Measurements from ENCODE around the gene CTNNA3. TPM values are rescaled to one million over a fixed set of nuclear protein-coding genes. Genes with fewer than 3 reads are reported as not detected.

Gene CTNNA3
- total RNA-seq, 1 experiment from 2014 or later = 0.85 TPM

GRCh38 chr10:66564287-66564686 lies 1131.7 kb downstream of the CTNNA3 start:
- ChIA-PET POLR2A (no interaction called here), CTCF (no interaction called here)
- Histone ChIP-seq H3K4me1 (ENCODE audit: control insufficient read depth, insufficient read depth, low read length) (no peaks in the 10 kb centered on the region), H3K4me3 (ENCODE audit: low read depth in 2 of 2, low read length in 2 of 2) (no peak overlapping the region), H3K9me3 (ENCODE audit: control insufficient read depth, insufficient read depth, low read depth, low read length) (no peaks in the 10 kb centered on the region), H3K27me3 (ENCODE audit: control insufficient read depth, insufficient read depth, low read length) (no peaks in the 10 kb centered on the region), H3K27ac (ENCODE audit: low read length) (no peak overlapping the region), H3K36me3 (ENCODE audit: control insufficient read depth, insufficient read depth, low read length) (no peaks in the 10 kb centered on the region)
- DNase-seq (ENCODE audit: low read depth, low spot score) = no peak
- no peak for ATAC-seq
- intact Hi-C loops (cut with micrococcal nuclease; ENCODE audit: unreplicated experiment) (no loop called here), in situ Hi-C loops (cut with HindIII; ENCODE audit: low pct_unique_long_range_greater_than_20kb, low sequenced_read_pairs) (no loop called here)
- no TSS peak for BruUV-seq (replicated peaks)
- TF ChIP-seq CTCF (IDR thresholded peaks at IDR 0.05) (no peak), REST (IDR thresholded peaks at IDR 0.05; ENCODE audit: insufficient read depth in 1 of 2, low read depth in 2 of 2, low read length in 1 of 2) (no peak)

- TF ChIP-seq POLR2AphosphoS5 (IDR thresholded peaks at IDR 0.05; ENCODE audit: low read depth, low read length) = no peak
- TF ChIP-seq CTCF (IDR thresholded peaks at IDR 0.05) = no peak
- intact Hi-C loops (cut with micrococcal nuclease; ENCODE audit: unreplicated experiment) = no loop called here
- Histone ChIP-seq H3K36me3 (ENCODE audit: control insufficient read depth, insufficient read depth, low read length) (no peaks in the 10 kb centered on the region), H3K9me3 (ENCODE audit: control insufficient read depth, insufficient read depth, low read depth, low read length) (peaks cover 5% of the 10 kb centered on the region; the same call in 1 of the 2 replicates), H3K27me3 (ENCODE audit: control insufficient read depth, insufficient read depth, low read length) (no peaks in the 10 kb centered on the region), H3K4me3 (ENCODE audit: low read depth in 2 of 2, low read length in 2 of 2) (no peak overlapping the region), H3K27ac (ENCODE audit: low read length) (no peak overlapping the region), H3K4me1 (ENCODE audit: control insufficient read depth, insufficient read depth, low read length) (no peaks in the 10 kb centered on the region)
- DNase-seq (ENCODE audit: low read depth, low spot score) = no peak
- ATAC-seq = no peak
- in situ Hi-C loops (cut with HindIII; ENCODE audit: low pct_unique_long_range_greater_than_20kb, low sequenced_read_pairs) = no loop called here
- CTCF ChIA-PET = no interaction called here
- BruUV-seq (replicated peaks) = no TSS peak
- POLR2A ChIA-PET = no interaction called here
These were observed 1140.9 kb downstream of the CTNNA3 start for GRCh38 chr10:66555061-66555460.

- CTCF ChIA-PET = no interaction called here
- DNase-seq (ENCODE audit: low read depth, low spot score) = no peak
- Histone ChIP-seq H3K9me3 (ENCODE audit: control insufficient read depth, insufficient read depth, low read depth, low read length) (peaks cover 5% of the 10 kb centered on the region; the same call in 1 of the 2 replicates), H3K4me3 (ENCODE audit: low read depth in 2 of 2, low read length in 2 of 2) (no peak overlapping the region), H3K27me3 (ENCODE audit: control insufficient read depth, insufficient read depth, low read length) (no peaks in the 10 kb centered on the region), H3K27ac (ENCODE audit: low read length) (no peak overlapping the region), H3K36me3 (ENCODE audit: control insufficient read depth, insufficient read depth, low read length) (no peaks in the 10 kb centered on the region), H3K4me1 (ENCODE audit: control insufficient read depth, insufficient read depth, low read length) (no peaks in the 10 kb centered on the region)
- BruUV-seq (replicated peaks) = no TSS peak
- in situ Hi-C loops (cut with HindIII; ENCODE audit: low pct_unique_long_range_greater_than_20kb, low sequenced_read_pairs) (no loop called here), intact Hi-C loops (cut with micrococcal nuclease; ENCODE audit: unreplicated experiment) (no loop called here)
- POLR2A ChIA-PET = no interaction called here
- no peak for ATAC-seq
- TF ChIP-seq POLR2AphosphoS5 (IDR thresholded peaks at IDR 0.05; ENCODE audit: low read depth, low read length) = no peak
- TF ChIP-seq TCF7L2 (IDR thresholded peaks at IDR 0.05; ENCODE audit: low read depth, low read length) = no peak
- no peak for TF ChIP-seq SIN3A (IDR thresholded peaks at IDR 0.05; ENCODE audit: borderline replicate concordance, insufficient read depth, low read depth, low read length)
- TF ChIP-seq CTCF (IDR thresholded peaks at IDR 0.05) = no peak
- no peak for TF ChIP-seq REST (IDR thresholded peaks at IDR 0.05; ENCODE audit: insufficient read depth in 1 of 2, low read depth in 2 of 2, low read length in 1 of 2)
These were observed 1143.7 kb downstream of the CTNNA3 start for GRCh38 chr10:66552331-66552730.
